ENCODE results near the gene PEBP1. TPM values are rescaled to one million over a fixed set of nuclear protein-coding genes. Genes with fewer than 3 reads are reported as not detected.

PEBP1 gene
- polyA plus RNA-seq, 1 donor (not counting 4 experiments of a cell fraction or from before 2014, with no cell fraction given) = 197 TPM

DNA sequence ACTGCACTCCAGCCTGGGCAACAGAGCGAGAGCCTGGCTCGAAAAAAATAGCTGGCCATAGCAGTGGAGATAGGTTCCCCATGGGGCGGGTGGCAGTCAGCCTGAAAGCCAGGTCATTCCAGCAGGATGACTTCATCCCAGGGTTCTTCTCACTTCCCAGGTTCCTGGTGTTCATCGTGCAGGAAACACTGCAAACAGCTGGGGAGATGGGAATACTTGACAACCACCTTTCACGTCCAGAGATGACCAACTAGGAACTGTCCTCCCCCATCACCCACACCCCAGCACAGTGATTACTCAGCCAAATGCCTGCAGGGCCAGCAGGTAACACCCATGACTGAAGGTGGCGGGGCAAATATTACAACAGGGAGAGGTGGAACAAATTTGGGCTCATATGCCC is 33.9 kb upstream of the PEBP1 start:
- Histone ChIP-seq H3K4me1 (ENCODE audit: control insufficient read depth, extremely low read depth, insufficient read depth, low read length) (peaks cover 24% of the 10 kb centered on the region), H4K20me1 (ENCODE audit: control insufficient read depth, extremely low read depth, insufficient read depth, low read length) (no peaks in the 10 kb centered on the region), H3K27me3 (ENCODE audit: control insufficient read depth, extremely low read depth, insufficient read depth, low read length) (no peaks in the 10 kb centered on the region), H3K79me2 (ENCODE audit: control insufficient read depth, insufficient read depth, low read length) (no peaks in the 10 kb centered on the region), H3K9ac (ENCODE audit: control insufficient read depth, extremely low read depth, insufficient read depth, low read length) (no peak overlapping the region), H2AFZ (ENCODE audit: control insufficient read depth, low read length) (no peak overlapping the region), H3K4me2 (ENCODE audit: control insufficient read depth, extremely low read depth, insufficient read depth, low read depth, low read length) (peak overlapping the region; percentile 72), H3K36me3 (ENCODE audit: control insufficient read depth in 2 of 2, extremely low read depth in 1 of 2, insufficient read depth in 2 of 2, low read length in 2 of 2) (no peaks in the 10 kb centered on the region), H3K4me3 (ENCODE audit: control insufficient read depth in 2 of 3, extremely low read depth in 1 of 3, insufficient read depth in 2 of 3, low read depth in 1 of 3, low read length in 3 of 3) (peak overlapping the region in 1 of 3 experiments; percentile 89), H3K9me3 (ENCODE audit: control insufficient read depth, low read depth, low read length) (no peaks in the 10 kb centered on the region), H3K27ac (ENCODE audit: control insufficient read depth, insufficient read depth, low read length) (no peak overlapping the region), H3K9me1 (ENCODE audit: control insufficient read depth, extremely low read depth, insufficient read depth, low read length) (peaks cover 4% of the 10 kb centered on the region)
- peak; percentile 84 for FAIRE-seq
- dilution Hi-C loops (cut with MboI; ENCODE audit: extremely low pct_ligation_motif_present, low sequenced_read_pairs) = no loop called here
- peak; percentile 76 for DNase-seq (ENCODE audit: low read depth, low spot score)
- TF ChIP-seq, protein P1, sequence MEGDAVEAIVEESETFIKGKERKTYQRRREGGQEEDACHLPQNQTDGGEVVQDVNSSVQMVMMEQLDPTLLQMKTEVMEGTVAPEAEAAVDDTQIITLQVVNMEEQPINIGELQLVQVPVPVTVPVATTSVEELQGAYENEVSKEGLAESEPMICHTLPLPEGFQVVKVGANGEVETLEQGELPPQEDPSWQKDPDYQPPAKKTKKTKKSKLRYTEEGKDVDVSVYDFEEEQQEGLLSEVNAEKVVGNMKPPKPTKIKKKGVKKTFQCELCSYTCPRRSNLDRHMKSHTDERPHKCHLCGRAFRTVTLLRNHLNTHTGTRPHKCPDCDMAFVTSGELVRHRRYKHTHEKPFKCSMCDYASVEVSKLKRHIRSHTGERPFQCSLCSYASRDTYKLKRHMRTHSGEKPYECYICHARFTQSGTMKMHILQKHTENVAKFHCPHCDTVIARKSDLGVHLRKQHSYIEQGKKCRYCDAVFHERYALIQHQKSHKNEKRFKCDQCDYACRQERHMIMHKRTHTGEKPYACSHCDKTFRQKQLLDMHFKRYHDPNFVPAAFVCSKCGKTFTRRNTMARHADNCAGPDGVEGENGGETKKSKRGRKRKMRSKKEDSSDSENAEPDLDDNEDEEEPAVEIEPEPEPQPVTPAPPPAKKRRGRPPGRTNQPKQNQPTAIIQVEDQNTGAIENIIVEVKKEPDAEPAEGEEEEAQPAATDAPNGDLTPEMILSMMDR (optimal IDR thresholded peaks at IDR 0.05 in 1 of 3, IDR thresholded peaks at IDR 0.05 in 1 of 3, conservative IDR thresholded peaks at IDR 0.05 in 1 of 3; ENCODE audit: extremely low read depth in 1 of 3, insufficient read depth in 2 of 3, low read length in 3 of 3) = no peak
- TF ChIP-seq EZH2 (IDR thresholded peaks at IDR 0.05; ENCODE audit: low read length) = no peak

DNA sequence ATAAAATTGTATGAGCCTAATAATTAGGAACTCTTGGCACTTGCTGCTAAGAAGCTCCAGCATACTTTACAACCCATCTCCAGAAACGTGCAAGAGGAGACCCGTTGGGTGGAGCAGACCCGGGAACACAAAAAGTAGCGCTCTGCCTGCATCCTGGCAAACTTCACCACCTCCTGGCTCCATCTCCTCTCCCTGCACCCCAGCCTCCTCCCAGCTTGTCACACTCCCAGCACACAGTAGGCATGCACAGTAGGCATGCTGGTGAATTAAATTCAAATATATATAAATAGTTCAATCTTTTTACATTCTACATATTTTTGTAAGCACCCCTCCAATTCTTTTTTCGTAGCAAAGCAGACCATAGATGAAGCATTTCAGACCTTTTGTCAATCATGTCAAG is 33.3 kb upstream of the PEBP1 start:
- no peak overlapping the region for H2AFZ ChIP-seq (ENCODE audit: control insufficient read depth, low read length)
- H3K36me3 ChIP-seq (ENCODE audit: control insufficient read depth in 2 of 2, extremely low read depth in 1 of 2, insufficient read depth in 2 of 2, low read length in 2 of 2) = no peaks in the 10 kb centered on the region
- H3K27ac ChIP-seq (ENCODE audit: control insufficient read depth, insufficient read depth, low read length) = no peak overlapping the region
- H3K4me3 ChIP-seq (ENCODE audit: control insufficient read depth in 2 of 3, extremely low read depth in 1 of 3, insufficient read depth in 2 of 3, low read depth in 1 of 3, low read length in 3 of 3) = peak overlapping the region in 2 of 3 experiments; percentile 82 to 89
- no peaks in the 10 kb centered on the region for H3K79me2 ChIP-seq (ENCODE audit: control insufficient read depth, insufficient read depth, low read length)
- H3K27me3 ChIP-seq (ENCODE audit: control insufficient read depth, extremely low read depth, insufficient read depth, low read length) = no peaks in the 10 kb centered on the region
- DNase-seq (ENCODE audit: low read depth, low spot score) (no peak), FAIRE-seq (no peak)
- H4K20me1 ChIP-seq (ENCODE audit: control insufficient read depth, extremely low read depth, insufficient read depth, low read length) = no peaks in the 10 kb centered on the region
- peaks cover 24% of the 10 kb centered on the region for H3K4me1 ChIP-seq (ENCODE audit: control insufficient read depth, extremely low read depth, insufficient read depth, low read length)
- H3K9me1 ChIP-seq (ENCODE audit: control insufficient read depth, extremely low read depth, insufficient read depth, low read length) = peaks cover 4% of the 10 kb centered on the region
- TF ChIP-seq, protein P1 (optimal IDR thresholded peaks at IDR 0.05 in 1 of 3, IDR thresholded peaks at IDR 0.05 in 1 of 3, conservative IDR thresholded peaks at IDR 0.05 in 1 of 3; ENCODE audit: extremely low read depth in 1 of 3, insufficient read depth in 2 of 3, low read length in 3 of 3) = no peak
- no peak for TF ChIP-seq EZH2 (IDR thresholded peaks at IDR 0.05; ENCODE audit: low read length)
- dilution Hi-C loops (cut with MboI; ENCODE audit: extremely low pct_ligation_motif_present, low sequenced_read_pairs) = no loop called here
- no peaks in the 10 kb centered on the region for H3K9me3 ChIP-seq (ENCODE audit: control insufficient read depth, low read depth, low read length)
- peak overlapping the region; percentile 77 for H3K9ac ChIP-seq (ENCODE audit: control insufficient read depth, extremely low read depth, insufficient read depth, low read length)
- H3K4me2 ChIP-seq (ENCODE audit: control insufficient read depth, extremely low read depth, insufficient read depth, low read depth, low read length) = peak overlapping the region; percentile 72

All from keratinocyte (primary cell).